NCI-H2081 (cell line): ENCODE results near the gene METTL22.

Experiments
- DNase-seq, 2 experiments: peaks; one replicate each; lab custom pipeline; 2025; lab: John Stamatoyannopoulos, UW

METTL22 gene, protein sequence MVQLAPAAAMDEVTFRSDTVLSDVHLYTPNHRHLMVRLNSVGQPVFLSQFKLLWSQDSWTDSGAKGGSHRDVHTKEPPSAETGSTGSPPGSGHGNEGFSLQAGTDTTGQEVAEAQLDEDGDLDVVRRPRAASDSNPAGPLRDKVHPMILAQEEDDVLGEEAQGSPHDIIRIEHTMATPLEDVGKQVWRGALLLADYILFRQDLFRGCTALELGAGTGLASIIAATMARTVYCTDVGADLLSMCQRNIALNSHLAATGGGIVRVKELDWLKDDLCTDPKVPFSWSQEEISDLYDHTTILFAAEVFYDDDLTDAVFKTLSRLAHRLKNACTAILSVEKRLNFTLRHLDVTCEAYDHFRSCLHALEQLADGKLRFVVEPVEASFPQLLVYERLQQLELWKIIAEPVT

DNA sequence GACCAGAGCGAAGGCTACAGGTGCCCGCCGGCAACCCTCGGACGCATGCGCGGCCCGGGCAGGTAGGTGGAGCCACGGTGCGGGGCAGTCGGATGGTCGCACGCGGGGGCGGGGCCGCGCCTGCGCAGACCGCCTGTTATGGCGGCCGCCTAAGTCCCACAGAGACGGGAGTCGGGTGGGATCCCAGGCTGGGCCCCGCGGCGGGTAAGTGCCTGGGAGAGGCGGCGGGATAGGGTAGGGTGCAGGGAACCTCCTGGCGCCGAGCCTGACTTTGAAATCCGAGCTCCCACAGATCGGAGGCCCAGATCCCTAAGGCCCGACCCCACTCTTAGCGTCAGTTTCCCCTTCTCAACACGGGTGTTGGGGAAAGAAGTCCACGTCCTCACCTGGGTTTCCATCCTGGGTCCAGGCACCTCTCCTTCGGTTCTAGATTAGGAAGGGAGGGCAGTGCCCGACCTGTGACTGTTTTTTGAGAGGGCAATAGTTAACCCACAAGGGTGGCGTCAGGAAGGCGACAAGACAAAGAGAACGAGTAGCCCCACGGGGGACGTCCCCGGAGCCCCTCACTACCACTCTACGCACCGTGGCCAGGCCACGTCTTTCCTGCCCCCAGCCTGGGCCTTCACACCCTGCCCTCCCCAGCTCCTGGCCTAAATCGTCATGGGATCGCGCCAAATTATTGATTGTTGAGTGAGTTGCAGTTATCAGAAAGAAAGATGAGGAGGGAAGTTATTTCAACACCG, at the start of gene METTL22:
Gene METTL22, plus strand, starts transcription at position 127 of the 743 bp plus-strand sequence. CDS start 3,968 bp downstream, outside the sequence.
- DNase-seq, result peak; percentile 84 to 87

DNA sequence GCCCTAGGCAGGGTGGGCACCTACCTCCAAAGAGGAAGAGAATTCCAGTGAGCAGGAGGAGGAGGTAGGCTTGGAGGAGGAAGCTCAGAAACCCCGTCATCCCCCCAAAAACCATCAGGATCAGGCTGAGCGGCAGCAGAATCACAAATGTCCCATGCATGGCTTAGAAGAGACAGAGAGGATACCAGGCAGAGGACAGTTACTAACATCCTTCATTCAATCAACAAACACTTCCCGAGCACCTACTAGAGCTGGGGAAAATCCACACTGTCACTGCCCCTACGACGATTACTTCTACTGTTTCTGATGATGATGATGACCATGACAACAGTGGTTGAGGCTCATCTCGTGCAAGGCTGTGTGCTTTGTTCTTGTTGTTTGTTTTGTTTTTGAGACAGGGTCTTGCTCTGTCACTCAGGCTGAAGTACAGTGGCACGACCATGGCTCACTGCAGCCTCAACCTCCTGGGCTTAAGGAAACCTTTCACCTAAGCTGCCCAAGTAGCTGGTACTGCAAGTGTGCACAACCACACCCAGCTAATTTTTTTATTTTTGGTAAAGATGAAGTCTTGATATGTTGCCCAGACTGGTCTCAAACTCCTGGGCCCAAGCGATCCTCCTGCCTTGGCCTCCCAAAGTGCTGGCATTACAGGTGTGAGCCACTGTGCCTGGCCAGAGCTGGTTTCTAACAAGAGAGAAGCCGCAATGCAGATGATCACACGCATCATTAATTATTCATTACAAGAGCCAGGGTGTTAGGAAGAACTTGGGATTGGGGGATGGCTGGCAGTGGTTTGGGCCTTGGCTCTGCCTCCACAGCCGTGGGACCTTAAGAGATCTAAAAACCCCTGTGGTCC, 49.2 kb upstream of the METTL22 start:
- DNase-seq, result no peak

DNA sequence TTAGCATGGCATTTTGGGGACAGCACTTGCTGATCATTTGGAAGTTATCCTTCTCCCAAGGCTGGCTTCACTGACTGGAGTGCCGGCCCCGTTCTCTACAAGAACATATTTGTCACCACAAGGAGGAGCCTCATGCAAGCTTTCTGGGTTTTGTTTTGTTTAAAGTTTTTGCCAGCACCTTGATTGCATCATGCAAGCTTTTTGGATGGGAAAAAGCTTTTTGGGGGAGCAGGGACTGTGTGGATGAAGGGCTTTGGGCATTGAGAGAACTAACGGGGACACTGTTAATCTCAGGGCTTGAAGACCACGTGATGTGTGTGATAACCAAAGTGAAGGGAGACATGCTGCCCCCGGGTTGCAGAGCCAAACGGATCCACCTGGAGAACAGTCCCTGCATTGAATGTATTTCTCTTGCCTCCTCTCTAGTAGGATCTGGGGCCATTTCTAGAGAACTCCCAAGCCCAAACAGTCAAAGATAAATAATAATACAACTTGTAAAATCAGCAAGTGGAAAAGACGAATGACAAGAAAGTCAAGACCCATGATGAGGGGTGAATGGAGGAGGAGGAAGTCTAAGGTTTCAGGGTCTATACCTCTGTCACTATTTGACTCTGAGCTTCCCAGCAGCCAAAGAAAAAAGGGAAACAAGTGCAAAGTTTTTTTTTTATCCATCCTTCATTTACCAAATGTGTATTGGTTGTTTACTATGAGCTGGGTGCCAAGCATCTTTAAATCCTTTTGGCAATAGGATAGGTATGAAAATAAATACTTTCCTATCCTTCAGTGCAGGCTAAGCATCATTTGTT, 48.4 kb upstream of the METTL22 start:
- no peak for DNase-seq

- no peak for DNase-seq
These were observed 46.1 kb upstream of the METTL22 start for GRCh38 chr16:8575399-8575798.

DNA sequence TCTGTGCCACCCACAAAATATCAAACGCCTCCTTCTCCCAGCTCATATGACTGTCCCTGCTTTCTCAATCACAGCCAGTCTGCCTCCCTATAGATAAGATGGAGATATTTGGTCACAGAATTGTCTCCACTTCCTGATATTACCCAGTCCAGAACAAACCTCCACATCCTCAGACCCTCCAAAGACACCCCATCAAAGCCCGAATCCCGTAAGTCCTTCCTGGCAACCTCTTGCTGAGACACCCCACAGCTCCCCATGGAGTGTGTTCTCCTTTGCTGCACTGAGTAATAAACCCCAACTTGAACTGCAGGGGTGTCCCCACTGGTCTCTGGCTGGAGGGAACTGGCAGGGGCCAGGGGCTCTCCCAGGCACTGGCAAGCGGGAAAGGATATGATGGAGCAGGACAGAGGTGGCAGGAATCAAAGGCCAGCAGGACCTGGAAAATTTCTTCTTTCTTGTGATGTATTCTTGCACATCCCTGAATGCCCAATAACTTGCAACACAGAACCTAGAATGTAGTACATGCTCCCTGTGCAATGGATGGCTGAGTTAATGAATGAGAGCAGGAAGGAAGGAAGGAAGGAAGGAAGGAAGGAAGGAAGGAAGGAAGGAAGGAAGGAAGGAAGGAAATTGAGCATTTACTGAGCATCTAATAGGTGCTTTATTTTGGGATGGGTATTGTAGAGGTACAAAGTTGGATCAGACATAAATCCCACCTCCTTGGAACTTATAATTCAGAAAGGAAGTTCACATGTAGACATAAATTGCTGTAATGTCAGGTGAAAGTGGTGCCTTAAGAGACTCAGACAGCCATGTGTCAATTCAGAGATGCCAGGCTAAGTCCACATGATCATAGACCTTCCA, 45.1 kb upstream of the METTL22 start:
- no peak for DNase-seq

- DNase-seq, result no peak
These were observed 43.7 kb upstream of the METTL22 start for GRCh38 chr16:8577678-8578304.

- DNase-seq, result no peak
These were observed 41.9 kb upstream of the METTL22 start for GRCh38 chr16:8579559-8579958.

DNA sequence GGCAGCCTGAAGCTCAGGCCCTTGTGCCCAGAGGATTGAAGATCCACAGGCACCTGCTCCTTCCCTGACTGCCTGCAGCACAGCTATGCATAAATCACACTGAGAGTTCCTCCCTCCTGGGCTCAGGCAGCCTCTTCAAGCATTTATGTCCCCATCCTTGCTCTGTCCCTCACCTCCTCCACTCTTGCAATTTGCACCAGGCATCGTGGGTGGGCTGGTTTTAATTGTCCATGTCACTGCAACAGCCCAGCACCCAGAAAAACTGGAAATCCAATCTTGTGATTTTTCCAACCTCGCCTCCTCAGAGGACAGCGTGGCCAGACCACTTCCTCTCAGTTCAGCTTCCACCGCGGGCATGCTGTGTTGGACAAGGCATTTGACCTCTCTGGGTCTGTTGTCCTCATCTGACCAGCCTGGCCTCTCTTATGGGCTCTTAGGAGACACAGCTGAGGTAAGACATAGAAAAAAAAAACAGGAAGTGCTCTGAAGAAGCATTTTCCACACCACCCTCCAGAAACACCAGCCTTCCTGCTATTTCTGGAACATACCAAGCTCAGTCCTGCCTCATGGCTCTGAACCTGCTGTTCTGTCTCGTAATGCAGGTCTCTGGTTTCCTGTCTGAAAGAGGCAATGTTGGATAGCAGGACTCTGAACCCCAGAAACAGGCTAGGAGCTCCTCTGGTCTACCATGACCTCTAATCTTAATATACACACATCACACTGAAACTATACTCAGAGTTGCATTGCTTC, 39.5 kb upstream of the METTL22 start:
- DNase-seq, result no peak

DNA sequence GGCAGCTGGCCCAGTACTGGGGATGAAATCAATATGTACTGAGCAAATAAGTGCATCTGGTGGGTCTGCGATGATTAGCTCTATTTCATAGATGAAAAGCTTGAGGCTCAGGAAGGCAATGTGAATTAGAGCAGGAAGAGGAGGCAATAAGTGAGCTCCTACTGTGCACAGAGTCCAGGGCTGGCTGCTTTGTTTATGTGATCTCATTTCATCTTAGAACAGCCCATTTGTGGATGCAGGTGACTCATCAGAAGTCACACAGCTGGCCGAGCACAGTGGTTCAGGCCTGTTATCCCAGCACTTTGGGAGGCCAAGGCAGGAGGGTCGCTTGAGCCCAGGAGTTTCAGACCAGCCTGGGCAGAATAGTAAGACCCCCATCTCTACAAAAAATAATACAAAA, 38.3 kb upstream of the METTL22 start:
- peak in 1 of 2 experiments; percentile 11 for DNase-seq

GRCh38 chr16:8583732-8584131, 37.8 kb upstream of the METTL22 start:
- DNase-seq, result no peak

DNA sequence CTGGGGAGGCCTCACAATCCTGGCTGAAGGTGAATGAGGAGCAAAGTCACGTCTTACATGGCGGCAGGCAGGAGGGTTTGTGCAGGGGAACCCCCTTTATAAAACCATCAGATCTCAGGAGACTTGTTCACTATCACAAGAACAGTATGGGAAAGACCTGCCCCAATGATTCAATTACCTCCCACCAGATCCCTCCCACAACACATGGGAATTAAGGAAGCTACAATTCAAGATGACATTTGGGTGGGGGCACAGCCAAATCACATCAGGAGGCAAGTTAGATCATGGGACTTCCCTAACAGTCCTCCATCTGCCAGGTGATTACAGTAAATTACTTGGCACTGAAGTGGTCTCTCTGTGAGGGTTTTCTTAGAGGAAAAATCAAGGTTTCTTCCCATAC, 36.5 kb upstream of the METTL22 start:
- DNase-seq, result no peak

GRCh38 chr16:8585857-8586256, 35.6 kb upstream of the METTL22 start:
- DNase-seq, result no peak

GRCh38 chr16:8587065-8587464, 34.4 kb upstream of the METTL22 start:
- no peak for DNase-seq

- no peak for DNase-seq
These were observed 32.8 kb upstream of the METTL22 start for GRCh38 chr16:8588682-8589056.

DNA sequence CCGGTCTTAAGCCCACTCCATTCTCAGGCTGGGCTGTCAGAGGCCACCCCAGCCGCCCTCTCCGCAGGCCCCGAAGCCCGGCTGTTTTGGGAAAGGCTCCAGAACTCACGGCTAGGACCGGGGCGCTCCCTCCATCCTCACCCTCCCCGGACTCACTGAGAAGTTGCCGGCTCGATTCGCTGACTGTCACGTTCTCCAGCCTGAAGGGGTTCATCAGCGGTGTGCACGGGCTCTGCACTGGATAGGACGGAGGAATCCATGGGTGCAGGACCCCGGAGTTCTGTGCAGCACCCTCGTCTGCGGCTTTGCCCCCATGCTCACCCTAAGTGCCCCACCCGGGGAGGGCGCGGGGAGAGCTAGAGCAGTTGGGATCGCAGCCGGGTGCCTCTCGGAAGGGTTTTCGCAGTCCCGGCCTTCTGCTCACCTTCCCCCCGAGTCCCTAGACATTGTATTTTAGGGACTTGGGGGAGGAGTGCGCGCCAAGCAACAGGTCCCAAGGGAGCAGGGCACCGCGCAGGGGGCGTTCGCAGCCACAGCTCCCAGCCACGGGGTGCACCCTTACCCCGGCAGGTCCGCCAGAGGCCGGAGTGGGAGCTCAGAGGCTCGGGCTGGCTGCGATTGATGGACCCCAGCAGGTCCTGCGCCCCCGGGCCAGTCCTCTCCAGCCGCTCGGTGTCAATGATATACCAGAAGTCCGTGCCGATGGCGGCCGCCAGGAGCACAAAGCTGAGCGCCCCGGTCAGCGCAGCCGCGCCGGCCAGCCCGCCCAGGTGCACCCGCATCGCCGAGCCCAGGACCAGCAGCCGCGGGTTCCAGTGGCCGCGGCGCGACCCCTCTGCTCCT, 32.2 kb upstream of the METTL22 start:
- DNase-seq, result no peak

DNA sequence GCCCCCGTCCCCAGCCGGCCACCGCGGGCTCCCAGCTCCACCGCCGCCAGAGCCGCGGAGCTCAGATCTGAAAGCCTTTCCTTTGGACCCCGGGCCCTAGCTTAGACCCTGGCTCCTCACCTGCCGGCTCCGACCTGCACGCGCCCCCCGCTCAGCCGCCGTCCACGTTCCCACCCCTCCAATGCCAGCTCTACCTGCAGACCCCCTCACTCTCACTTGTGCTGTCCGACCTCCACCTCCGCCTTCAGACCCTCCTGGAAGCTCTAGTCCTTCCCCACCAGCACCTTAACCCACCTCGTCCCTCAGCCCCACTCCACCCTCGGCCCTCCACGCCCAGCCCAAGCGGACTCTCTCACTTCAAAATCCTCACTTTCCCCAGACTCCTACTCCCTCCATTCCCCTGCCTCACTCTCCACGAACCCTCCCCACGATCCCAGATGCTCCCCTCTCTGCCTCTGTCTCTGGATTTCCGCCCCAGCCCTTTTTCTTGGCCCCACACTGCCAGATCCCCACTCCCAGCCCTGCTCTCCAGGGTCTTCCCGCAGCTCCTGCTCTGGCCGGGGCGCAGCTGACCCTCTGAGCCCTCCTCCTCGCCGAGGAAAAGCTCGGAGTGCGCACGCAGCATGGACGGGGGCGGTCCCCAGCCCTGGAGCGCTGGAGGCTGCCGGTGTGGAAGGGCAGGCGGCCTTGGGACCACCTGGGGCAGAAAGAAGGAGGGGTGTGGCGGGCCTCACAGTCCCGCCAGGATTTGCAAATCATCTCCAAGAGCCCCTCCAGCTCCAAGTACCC, 31.4 kb upstream of the METTL22 start, which contains the start of gene TMEM114:
Gene TMEM114, minus strand, starts transcription at position 612 of the 789 bp plus-strand sequence. CDS start 673 bp downstream, outside the sequence.
- no peak for DNase-seq

- no peak for DNase-seq
These were observed 30.7 kb upstream of the METTL22 start for GRCh38 chr16:8590811-8591210.
